Activated naive CD4-positive, alpha-beta T cell treated with anti-CD3 and anti-CD28 coated beads for 36 hours (primary cell): ENCODE measurements around the gene ANO9. TPM values are rescaled to one million over a fixed set of nuclear protein-coding genes. Genes with fewer than 3 reads are reported as not detected.
"Not testable (repeated sequence)": the region's sequence is repeated elsewhere in the genome, so short reads cannot be mapped to it uniquely, and the experiment has no call there.

Experiments
- CTCF ChIA-PET: fragments of 350-600 bp; sonication (Branson Sonifier 250); formaldehyde crosslinking; loops from one replicate; lab custom pipeline; 2021; ENCODE audit warnings: antibody characterized with exemption; lab: Charles Lee
- DNase-seq: peaks from one replicate; pipeline ENCODE4 v3.0.0-alpha.2; 2020
- H3K27ac Mint-ChIP-seq: one replicate; pipeline ENCODE4 v1.8.0; 2021; ENCODE audit warnings: mild to moderate bottlenecking, mixed read lengths
- H3K27me3 Mint-ChIP-seq: one replicate; pipeline ENCODE4 v1.8.0; 2021; ENCODE audit warnings: low read depth, mixed read lengths
- H3K36me3 Mint-ChIP-seq: one replicate; pipeline ENCODE4 v1.8.0; 2021; ENCODE audit warnings: low read depth, mixed read lengths
- H3K4me1 Mint-ChIP-seq: one replicate; pipeline ENCODE4 v1.8.0; 2021; ENCODE audit warnings: low read depth, mixed read lengths
- H3K4me3 Mint-ChIP-seq: one replicate; pipeline ENCODE4 v1.8.0; 2021; ENCODE audit warnings: mild to moderate bottlenecking, moderate library complexity, mixed read lengths
- H3K9me3 Mint-ChIP-seq: one replicate; pipeline ENCODE4 v1.8.0; 2021; ENCODE audit warnings: mixed read lengths
- intact Hi-C: fragments of 100-400 bp; cut with micrococcal nuclease; formaldehyde crosslinking; loops from one replicate; pipeline ENCODE4 v1.15.1; 2023
- total RNA-seq, 2 experiments: library from RNA; stranded (reverse); gene quantifications; one replicate each; pipeline ENCODE4 v1.2.3, GENCODE V29; 2021

Gene ANO9
- total RNA-seq, 2 experiments from 2014 or later = 28.9 to 31.0 TPM

DNA sequence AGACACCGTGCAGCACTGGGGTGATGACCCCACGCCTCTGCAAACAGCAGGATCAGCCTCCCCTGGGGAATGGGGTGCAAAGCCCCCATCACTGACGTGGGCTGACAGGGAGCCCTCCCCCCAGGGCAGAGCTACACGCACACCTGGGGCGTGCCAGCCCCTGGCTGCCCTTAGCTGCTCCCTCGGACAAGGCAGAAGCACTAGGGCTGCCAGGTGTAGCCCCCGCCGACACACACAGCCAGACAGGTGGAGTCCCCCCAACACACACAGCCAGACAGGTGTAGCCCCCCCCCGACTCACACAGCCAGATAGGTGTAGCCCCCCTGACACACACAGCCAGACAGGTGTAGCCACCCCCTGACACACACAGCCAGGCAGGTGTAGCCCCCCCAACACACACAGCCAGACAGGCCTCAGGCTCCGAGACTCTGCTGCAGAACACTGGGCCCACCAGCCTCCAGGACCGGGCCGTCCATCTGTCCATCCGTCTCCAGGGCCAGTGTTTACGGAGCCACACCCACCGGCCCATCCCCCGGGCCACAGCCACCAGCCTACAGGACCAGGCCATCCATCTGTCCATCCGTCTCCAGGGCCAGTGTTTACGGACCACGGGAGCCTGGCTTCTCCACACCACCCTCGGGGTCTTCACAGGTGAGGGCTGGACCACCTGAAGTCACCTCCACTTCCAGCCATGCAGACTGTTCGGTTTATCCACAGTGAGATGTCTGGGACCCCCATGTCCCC is 3.5 kb downstream of the ANO9 start:
- Mint-ChIP-seq H3K27me3 (no peaks in the 10 kb centered on the region), H3K27ac (no peak overlapping the region), H3K9me3 (no peaks in the 10 kb centered on the region), H3K36me3 (no peaks in the 10 kb centered on the region), H3K4me3 (no peak overlapping the region), H3K4me1 (peaks cover 23% of the 10 kb centered on the region)
- CTCF ChIA-PET = interaction anchor here (2.8 kb wide), 1 partner anchor 11 kb away, joined by 11 read pairs; no protein-coding TSS in a partner anchor
- intact Hi-C loops = no loop called here
- no peak for DNase-seq

- intact Hi-C loops = no loop called here
- H3K4me3 Mint-ChIP-seq = no peak overlapping the region
Measured at GRCh38 chr11:437228-437870, 4.5 kb downstream of the ANO9 start.

DNA sequence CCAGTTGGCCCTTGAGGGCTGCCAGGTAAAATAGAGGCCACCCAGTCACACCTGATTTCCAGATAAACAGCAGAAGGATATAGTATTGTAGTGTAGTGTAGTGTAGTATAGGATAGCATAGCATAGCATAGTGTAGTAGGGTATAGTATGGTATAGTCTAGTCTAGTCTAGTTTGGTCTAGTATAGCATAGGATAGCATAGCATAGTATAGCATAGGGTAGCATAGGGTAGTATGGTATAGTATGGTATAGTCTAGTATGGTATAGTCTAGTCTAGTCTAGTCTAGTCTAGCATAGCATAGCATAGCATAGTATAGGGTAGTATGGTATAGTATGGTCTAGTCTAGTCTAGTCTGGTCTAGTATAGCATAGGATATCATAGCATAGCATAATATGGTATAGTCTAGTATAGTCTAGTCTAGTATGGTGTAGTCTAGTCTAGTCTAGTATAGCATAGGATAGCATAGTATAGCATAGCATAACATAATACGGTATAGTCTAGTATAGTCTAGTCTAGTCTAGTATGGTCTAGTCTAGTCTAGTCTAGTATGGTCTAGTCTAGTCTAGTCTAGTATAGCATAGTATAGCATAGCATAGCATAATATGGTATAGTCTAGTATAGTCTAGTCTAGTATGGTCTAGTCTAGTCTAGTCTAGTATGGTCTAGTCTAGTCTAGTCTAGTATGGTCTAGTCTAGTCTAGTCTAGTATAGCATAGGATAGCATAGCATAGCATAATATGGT is 6.6 kb downstream of the ANO9 start:
- H3K27me3 Mint-ChIP-seq, CTCF ChIA-PET, H3K4me3 Mint-ChIP-seq, H3K36me3 Mint-ChIP-seq, H3K9me3 Mint-ChIP-seq, H3K27ac Mint-ChIP-seq, intact Hi-C loops, DNase-seq: not testable (repeated sequence)
- H3K4me1 Mint-ChIP-seq = peaks cover 17% of the 10 kb centered on the region

More at GRCh38 chr11:437228-437870, 4.5 kb downstream of the ANO9 start:
- Mint-ChIP-seq H3K27me3 (no peaks in the 10 kb centered on the region), H3K36me3 (no peaks in the 10 kb centered on the region), H3K27ac (no peak overlapping the region), H3K9me3 (no peaks in the 10 kb centered on the region), H3K4me1 (peaks cover 23% of the 10 kb centered on the region)
- CTCF ChIA-PET = no interaction called here
- no peak for DNase-seq

GRCh38 chr11:434496-434895 is 7.3 kb downstream of the ANO9 start:
- intact Hi-C loops = no loop called here
- CTCF ChIA-PET = no interaction called here
- Mint-ChIP-seq H3K27ac (no peak overlapping the region), H3K4me3 (no peak overlapping the region), H3K27me3 (no peaks in the 10 kb centered on the region), H3K36me3 (no peaks in the 10 kb centered on the region), H3K4me1 (peaks cover 12% of the 10 kb centered on the region), H3K9me3 (no peaks in the 10 kb centered on the region)
- DNase-seq = no peak

GRCh38 chr11:433641-434040 is 8.2 kb downstream of the ANO9 start:
- Mint-ChIP-seq H3K9me3 (no peaks in the 10 kb centered on the region), H3K27ac (no peak overlapping the region)

GRCh38 chr11:433111-433510 is 8.7 kb downstream of the ANO9 start:
- Mint-ChIP-seq H3K27ac (no peak overlapping the region), H3K36me3 (no peaks in the 10 kb centered on the region), H3K27me3 (no peaks in the 10 kb centered on the region)

More at GRCh38 chr11:433641-434040, 8.2 kb downstream of the ANO9 start:
- peaks cover 9% of the 10 kb centered on the region for H3K4me1 Mint-ChIP-seq
- CTCF ChIA-PET = no interaction called here
- no peaks in the 10 kb centered on the region for H3K36me3 Mint-ChIP-seq
- no peaks in the 10 kb centered on the region for H3K27me3 Mint-ChIP-seq
- intact Hi-C loops = no loop called here
- DNase-seq = no peak
- no peak overlapping the region for H3K4me3 Mint-ChIP-seq

DNA sequence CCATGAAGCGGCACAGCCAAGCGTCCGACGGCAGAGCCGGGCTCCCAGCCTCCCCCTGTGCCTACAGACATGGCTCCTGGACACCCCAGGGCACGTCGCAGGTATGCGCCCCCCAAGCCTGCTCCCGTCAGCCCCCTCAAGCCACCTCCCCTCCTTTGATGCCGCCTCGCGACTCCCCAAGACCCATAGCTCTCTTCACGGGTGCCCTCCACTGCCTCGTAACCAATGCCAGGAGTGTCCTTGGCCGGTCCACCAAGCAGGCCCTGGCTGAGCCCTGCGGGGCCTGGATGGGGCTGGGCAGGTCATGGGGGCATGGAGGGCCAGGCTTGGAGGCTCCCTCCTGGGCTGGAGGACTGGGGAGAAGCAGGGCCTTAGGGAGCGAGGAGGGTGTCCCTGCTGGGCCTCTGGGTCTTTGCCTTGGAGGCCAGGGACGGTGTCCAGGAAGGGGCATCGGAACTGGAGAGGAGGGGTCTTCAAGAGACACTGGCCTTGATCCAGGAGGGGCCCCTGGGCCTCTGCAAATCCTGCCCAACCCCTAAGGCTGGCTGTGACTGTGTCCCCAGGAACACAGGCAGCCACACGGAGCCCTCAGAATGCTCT is 9.2 kb downstream of the ANO9 start:
- intact Hi-C loops = no loop called here
- CTCF ChIA-PET = no interaction called here
- Mint-ChIP-seq H3K27me3 (no peaks in the 10 kb centered on the region), H3K4me1 (peaks cover 6% of the 10 kb centered on the region), H3K36me3 (peaks cover 1% of the 10 kb centered on the region), H3K4me3 (no peak overlapping the region), H3K9me3 (no peaks in the 10 kb centered on the region), H3K27ac (no peak overlapping the region)
- no peak for DNase-seq

More at GRCh38 chr11:433111-433510, 8.7 kb downstream of the ANO9 start:
- intact Hi-C loops = no loop called here
- DNase-seq = no peak
- peaks cover 8% of the 10 kb centered on the region for H3K4me1 Mint-ChIP-seq
- H3K4me3 Mint-ChIP-seq = no peak overlapping the region
- CTCF ChIA-PET = no interaction called here
- H3K9me3 Mint-ChIP-seq = no peaks in the 10 kb centered on the region

DNA sequence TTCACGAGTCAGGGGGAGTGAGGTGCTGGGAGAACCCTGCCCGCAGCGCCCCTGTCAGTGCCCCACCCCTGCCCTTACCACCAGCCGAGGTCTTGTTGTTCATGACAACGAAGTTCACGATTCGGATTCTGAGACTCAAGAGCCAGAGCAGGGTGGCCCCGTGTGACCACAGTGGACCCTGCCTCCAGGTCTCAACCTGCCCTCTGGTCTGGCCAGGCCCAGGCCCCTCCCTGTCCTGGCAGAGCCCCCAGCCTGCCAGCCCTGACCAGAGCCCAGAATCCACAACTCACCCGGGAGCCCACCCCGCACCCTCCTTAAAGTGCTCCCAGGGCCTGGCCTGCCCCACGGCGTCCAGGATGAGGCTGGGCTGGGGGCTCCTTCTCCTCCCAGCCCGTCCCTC is 9.9 kb downstream of the ANO9 start:
- no peak overlapping the region for H3K27ac Mint-ChIP-seq
- H3K36me3 Mint-ChIP-seq = peaks cover 2% of the 10 kb centered on the region
- CTCF ChIA-PET = no interaction called here
- no peak overlapping the region for H3K4me3 Mint-ChIP-seq
- intact Hi-C loops = no loop called here
- no peaks in the 10 kb centered on the region for H3K9me3 Mint-ChIP-seq
- no peaks in the 10 kb centered on the region for H3K4me1 Mint-ChIP-seq
- no peak for DNase-seq
- no peaks in the 10 kb centered on the region for H3K27me3 Mint-ChIP-seq

GRCh38 chr11:429931-430456 is 11.8 kb downstream of the ANO9 start:
- Mint-ChIP-seq H3K9me3 (no peaks in the 10 kb centered on the region), H3K27me3 (no peaks in the 10 kb centered on the region), H3K4me1 (no peaks in the 10 kb centered on the region), H3K4me3 (no peak overlapping the region), H3K27ac (no peak overlapping the region), H3K36me3 (peaks cover 6% of the 10 kb centered on the region)
- no peak for DNase-seq
- intact Hi-C loops = no loop called here
- CTCF ChIA-PET = interaction anchor here (0.7 kb wide), 1 partner anchor 24 kb away, joined by 3 read pairs; no protein-coding TSS in a partner anchor

DNA sequence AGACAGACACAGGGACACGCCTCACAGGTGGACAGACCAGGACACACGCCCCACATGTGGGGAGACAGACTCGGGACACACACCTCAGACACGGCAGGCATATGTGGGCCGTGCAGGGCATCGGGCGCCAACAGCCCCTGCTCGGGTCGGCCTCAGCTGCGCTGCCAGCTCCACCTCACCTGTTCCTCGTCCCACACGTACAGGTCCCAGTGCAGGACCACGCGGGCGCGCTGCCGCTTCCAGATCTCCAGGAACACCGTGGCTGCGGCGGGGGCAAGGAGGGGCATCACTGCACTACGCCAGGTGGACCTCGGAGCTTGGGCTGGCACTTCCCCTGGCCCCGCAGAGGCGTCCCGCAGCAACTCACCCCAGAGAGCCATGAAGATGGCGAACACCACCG is 12.4 kb downstream of the ANO9 start:
- no peaks in the 10 kb centered on the region for H3K9me3 Mint-ChIP-seq
- no peak overlapping the region for H3K4me3 Mint-ChIP-seq
- intact Hi-C loops = no loop called here
- no peak overlapping the region for H3K27ac Mint-ChIP-seq
- peaks cover 9% of the 10 kb centered on the region for H3K36me3 Mint-ChIP-seq
- no peaks in the 10 kb centered on the region for H3K4me1 Mint-ChIP-seq
- DNase-seq = no peak
- H3K27me3 Mint-ChIP-seq = no peaks in the 10 kb centered on the region
- CTCF ChIA-PET = interaction anchor here (0.7 kb wide), 1 partner anchor 24 kb away, joined by 3 read pairs; no protein-coding TSS in a partner anchor

DNA sequence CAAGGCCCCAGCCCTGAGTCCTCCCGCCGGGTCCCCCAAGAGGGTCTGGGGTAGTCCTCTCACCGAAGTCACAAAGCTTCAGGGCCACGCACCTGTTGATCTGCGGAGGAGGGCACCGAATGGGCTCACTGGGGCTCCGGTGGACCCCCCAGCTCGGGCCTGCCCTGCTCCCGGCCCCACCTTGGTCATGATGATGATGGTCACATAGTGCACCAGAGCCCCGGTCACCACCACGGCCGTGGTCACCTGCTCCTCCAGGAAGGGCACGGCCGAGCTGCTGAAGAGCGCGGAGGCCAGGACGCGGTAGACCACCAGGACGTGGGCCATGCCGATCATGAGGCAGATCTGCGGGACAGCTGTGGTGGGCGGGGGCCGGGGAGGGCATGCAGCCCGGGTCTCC is 13.5 kb downstream of the ANO9 start:
- H3K9me3 Mint-ChIP-seq = no peaks in the 10 kb centered on the region
- H3K4me3 Mint-ChIP-seq = no peak overlapping the region
- no peaks in the 10 kb centered on the region for H3K4me1 Mint-ChIP-seq
- H3K36me3 Mint-ChIP-seq = peaks cover 10% of the 10 kb centered on the region
- CTCF ChIA-PET = no interaction called here
- intact Hi-C loops = no loop called here
- no peak overlapping the region for H3K27ac Mint-ChIP-seq
- no peaks in the 10 kb centered on the region for H3K27me3 Mint-ChIP-seq
- DNase-seq = no peak

DNA sequence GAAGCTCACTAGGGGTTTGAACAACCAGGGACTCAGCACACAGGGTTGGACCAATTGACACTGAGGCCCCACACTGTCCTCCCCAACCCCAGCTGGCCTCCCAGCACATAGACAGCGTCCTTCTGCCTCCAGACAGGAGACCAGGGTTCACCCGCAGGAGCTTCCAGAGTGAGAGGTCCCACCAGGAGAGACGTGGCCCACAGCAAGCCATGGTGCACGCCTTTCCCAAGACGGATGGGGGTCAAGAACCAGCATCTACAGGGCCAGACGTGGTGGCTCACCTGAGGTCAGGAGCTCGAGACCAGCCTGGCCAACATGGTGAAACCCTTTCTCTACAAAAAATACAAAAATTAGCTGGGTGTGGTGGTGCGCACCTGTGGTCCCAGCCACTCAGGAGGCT is 15.0 kb downstream of the ANO9 start:
- intact Hi-C loops = no loop called here
- no peak overlapping the region for H3K27ac Mint-ChIP-seq
- no peak overlapping the region for H3K4me3 Mint-ChIP-seq
- no peak for DNase-seq
- H3K36me3 Mint-ChIP-seq = peaks cover 10% of the 10 kb centered on the region
- H3K9me3 Mint-ChIP-seq = no peaks in the 10 kb centered on the region
- no peaks in the 10 kb centered on the region for H3K4me1 Mint-ChIP-seq
- CTCF ChIA-PET = no interaction called here
- no peaks in the 10 kb centered on the region for H3K27me3 Mint-ChIP-seq
